Medulla oblongata (tissue), 1 donor: ENCODE data around the gene PSMG4.
A peak's percentile ranks its signal among the peaks of the same experiment; 100 is the strongest.

ENCODE experiments used
- DNase-seq: peaks from one replicate; pipeline ENCODE4 v3.0.0-alpha.2; 2015; ENCODE audit errors: extremely low spot score

PSMG4 gene

GRCh38 chr6:3290149-3290930 is 31.6 kb downstream of the PSMG4 start:
- no peak for DNase-seq

GRCh38 chr6:3290931-3291211 is 32.1 kb downstream of the PSMG4 start:
- no peak for DNase-seq

GRCh38 chr6:3291346-3291745 is 32.6 kb downstream of the PSMG4 start:
- no peak for DNase-seq

- no peak for DNase-seq
Observed at GRCh38 chr6:3291987-3292386, 33.2 kb downstream of the PSMG4 start.

- no peak for DNase-seq
Observed at GRCh38 chr6:3292431-3293197, 33.9 kb downstream of the PSMG4 start.

- no peak for DNase-seq
Observed at GRCh38 chr6:3293271-3294155, 34.8 kb downstream of the PSMG4 start.

- DNase-seq, result no peak
Observed at GRCh38 chr6:3294396-3294795, 35.6 kb downstream of the PSMG4 start.

GRCh38 chr6:3294921-3295871 is 36.4 kb downstream of the PSMG4 start:
- DNase-seq, result peak; percentile 54

- no peak for DNase-seq
Observed at GRCh38 chr6:3296078-3296477, 37.3 kb downstream of the PSMG4 start.

- DNase-seq, result no peak
Observed at GRCh38 chr6:3296537-3296936, 37.8 kb downstream of the PSMG4 start.

- no peak for DNase-seq
Observed at GRCh38 chr6:3297006-3297405, 38.3 kb downstream of the PSMG4 start.

GRCh38 chr6:3297909-3298308 is 39.2 kb downstream of the PSMG4 start:
- no peak for DNase-seq

GRCh38 chr6:3299221-3299620 is 40.5 kb downstream of the PSMG4 start:
- no peak for DNase-seq

- no peak for DNase-seq
Observed at GRCh38 chr6:3301506-3301905, 42.8 kb downstream of the PSMG4 start.

- no peak for DNase-seq
Observed at GRCh38 chr6:3303795-3304411, 45.2 kb downstream of the PSMG4 start.

- DNase-seq, result no peak
Observed at GRCh38 chr6:3304500-3305215, 45.9 kb downstream of the PSMG4 start.

- no peak for DNase-seq
Observed at GRCh38 chr6:3305216-3305565, 46.4 kb downstream of the PSMG4 start.

GRCh38 chr6:3305831-3306230 is 47.1 kb downstream of the PSMG4 start:
- DNase-seq, result no peak

- no peak for DNase-seq
Observed at GRCh38 chr6:3306848-3307247, 48.1 kb downstream of the PSMG4 start.

GRCh38 chr6:3307436-3307835 is 48.7 kb downstream of the PSMG4 start:
- no peak for DNase-seq
